ENCODE measurements around the gene CPA5.

CPA5 gene

DNA sequence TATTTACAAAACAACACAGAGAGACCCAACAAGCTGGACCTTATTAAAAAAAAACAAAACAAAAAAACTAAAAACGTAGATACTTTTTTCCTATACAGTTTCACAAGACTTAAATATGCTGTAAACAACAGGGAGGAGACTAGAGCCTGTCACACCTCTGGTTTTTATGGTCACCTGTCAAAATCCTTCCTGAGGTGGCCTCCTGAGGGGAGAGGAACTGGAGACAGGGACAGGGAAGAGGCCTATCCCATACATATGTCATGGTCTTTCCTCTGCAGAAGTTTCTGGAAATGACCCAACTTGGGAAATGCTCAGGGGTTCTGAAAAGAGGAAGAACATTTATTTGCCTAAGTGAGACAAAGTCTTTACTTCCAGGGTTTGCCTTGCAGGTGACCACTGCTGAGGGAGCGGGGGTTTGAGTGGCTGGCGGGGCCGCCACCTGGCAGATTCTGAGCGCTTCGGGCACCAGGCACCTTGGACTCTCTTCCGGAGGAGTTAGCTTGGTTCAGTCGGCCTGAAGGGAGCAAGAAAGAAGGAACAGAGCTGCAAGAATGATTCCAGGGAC, 54.0 kb downstream of the CPA5 start:
- no peak for DNase-seq

DNA sequence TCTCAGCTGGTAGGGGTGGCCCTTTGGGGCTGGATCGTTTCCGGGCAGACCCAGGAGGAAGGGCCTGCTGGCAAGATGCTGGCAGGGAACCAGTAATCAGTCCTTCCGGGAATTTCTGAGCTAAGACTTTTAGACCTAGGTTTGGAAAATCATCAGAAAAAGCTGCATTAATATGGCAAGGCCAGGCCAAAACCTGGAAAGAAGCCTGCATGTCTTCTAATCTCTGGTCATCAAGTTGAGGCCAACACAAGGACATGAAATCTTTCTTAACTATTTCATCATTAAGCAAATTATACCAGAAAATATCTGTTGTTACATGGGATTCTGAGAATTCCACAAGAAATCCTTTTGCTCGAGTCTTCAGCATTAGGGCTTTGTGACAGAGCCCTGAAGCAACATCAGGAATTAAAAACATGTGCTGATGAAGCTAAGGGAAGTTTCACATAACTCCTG, 55.5 kb downstream of the CPA5 start:
- DNase-seq = no peak

DNA sequence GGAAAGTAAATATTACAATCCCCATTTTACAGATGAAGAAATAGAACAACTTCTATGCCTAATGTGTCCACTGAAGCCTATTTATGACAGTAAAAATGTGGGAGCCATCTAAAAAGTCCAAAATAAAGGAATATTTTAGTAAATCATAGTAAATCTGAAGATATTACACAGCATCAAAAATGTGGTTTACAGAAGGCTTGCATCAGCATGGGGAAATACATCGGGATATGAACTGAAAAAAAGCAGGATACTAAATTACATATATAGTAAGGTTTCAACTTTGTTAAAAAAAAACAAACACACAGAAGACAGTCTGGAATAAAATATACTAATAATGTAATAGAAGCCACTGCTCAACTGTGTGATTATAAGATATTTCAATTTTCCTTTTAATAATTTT, 56.5 kb downstream of the CPA5 start:
- DNase-seq = no peak

DNA sequence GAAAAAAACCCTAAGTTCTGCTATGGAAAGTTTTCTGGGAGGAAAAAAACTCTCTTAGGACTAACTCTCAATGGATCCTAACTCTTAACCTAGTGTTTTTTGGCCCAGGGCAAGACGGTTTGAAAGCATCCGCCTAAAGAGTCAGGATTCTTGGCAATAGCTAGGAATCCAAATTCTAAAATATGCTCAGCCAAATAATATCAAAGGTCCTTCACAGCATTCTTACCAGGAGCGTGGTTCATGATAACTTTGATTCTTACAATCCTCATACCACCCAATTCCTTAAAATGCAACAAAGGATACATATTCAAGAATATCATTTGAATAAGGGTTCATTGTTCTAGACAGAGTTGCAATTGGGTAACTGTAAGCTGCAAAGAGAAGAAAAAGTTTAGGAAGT, 57.0 kb downstream of the CPA5 start:
- no peak for DNase-seq

DNA sequence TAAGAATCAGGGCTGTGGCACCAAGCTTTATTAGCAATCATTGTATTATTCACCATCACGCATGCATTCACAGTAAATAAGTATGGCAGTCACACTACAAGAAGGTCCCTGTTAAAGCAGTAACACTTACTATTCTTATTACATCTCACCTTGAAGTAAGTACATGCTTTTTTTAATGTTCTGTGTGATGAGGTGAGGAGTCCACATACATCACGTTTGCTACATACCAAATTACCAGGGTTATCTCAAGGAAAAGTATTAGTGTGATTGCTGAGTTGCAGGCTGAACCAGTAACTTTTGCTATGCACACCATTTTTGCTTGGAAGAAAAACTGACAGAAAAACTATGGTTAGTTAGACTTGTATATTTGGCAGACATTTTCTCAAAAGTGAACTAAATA, 60.4 kb downstream of the CPA5 start:
- no peak for DNase-seq

DNA sequence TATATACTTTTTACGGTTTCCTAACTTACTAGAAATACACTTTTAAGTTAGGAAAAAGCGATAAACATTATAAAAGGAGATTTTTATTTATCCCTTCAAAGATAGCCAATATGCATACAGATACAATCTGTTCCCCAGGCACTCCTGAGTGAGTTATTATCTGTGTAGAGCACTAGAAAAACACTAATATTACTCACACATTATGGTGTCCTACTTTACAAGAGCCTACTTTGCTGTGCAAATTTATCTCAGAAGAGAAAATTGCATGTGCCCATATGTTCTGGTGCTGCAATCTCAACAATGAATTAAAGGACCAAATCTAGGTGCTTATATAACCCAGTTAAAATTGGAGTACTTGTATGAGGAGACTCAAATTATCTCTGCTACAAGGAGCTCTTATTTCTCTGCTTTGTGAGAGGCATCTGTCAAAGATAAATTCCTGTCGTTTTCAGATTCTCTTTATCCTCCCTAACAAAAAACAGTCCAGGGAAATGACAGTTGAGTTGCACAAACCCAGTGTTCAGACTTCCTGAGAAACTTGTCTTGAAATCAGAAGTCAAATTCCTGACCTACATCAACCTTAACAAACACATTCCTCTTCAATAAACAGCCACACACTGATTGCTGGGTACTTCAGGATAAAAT, 64.6 kb downstream of the CPA5 start:
- DNase-seq = no peak

DNA sequence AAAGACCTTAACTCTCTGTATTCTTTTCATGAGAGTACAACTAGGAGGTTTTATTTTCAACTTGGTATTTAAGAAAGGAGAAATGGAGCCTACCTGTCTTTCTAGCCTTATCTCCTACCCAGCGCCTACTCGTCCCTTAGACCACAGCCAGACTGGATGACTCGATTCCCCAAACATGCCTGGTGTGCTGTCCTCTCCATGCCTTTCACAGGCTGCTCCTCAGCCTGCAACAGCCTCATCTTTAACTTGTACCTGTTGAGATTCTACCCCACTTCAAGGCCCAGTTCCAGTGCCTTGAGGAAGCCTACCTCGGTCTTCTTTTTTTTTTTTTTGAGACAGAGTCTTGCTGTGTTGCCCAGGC, 65.1 kb downstream of the CPA5 start:
- DNase-seq = no peak

DNA sequence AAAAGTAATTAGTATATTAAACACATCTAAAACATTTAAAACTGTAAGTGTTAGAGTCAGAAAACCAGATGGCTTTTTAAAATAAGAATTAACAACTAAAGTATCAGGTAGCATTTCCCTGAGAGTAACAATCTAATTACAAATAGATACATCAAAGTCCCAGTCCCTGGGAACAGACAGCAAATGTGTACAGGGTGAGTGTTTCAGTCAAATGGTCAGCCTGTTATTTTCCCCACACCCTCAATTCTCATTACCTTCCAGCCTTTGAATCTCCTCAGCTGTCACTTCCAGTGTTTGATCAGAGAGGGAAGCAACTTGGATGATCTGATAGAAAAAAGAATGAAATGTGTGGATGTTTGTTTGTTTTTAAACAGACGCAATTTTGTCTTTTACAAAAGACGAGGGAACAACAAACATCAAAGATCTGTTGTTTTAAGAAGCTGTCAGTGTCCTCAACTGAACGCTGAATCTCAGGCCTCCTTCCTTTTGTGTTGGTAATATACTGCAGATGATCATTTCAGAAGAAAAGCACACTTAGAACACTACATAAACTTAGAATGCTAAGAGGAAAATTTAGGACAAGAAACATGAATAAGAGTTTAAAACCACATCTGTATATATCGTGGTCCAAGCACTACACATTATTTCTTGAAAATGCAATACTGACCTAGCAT, 66.4 kb downstream of the CPA5 start:
- DNase-seq = no peak

DNA sequence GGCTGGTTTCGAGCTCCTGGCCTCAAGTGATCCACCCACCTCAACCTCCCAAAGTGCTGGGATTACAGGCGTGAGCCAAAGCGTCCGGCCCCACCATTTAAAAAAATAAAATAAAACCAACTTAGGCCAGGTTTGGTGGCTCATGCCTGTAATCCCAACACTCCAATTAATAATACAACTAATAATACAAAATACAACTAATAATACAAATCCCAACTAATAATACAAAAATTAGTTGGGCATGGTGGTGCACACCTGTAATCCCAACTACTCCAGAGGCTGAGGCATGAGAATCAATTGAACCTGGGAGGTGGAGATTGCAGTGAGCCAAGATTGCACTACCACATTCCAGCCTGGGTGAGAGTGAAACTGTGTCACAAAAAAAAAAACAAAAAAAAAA, 68.6 kb downstream of the CPA5 start:
- DNase-seq = no peak

DNA sequence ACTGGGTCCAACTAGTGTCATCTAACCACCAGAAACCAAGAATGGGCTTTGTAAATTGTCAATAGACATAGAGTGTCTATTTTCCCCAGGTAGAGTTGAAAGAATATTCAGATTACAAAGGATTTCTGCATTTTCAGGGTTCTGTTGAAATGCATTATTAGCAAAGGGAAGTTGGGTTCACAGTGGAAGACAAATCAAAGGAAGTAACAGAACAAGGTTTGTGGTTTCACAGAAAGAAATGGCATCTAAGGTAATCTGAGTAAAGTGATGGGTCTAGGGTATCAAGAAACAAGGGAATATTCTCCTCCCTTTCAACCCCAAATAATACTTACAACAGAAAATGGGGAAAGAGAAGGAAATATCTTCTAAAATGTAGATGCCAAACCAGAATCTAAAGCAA, 70.4 kb downstream of the CPA5 start:
- DNase-seq = peak; percentile 9

DNA sequence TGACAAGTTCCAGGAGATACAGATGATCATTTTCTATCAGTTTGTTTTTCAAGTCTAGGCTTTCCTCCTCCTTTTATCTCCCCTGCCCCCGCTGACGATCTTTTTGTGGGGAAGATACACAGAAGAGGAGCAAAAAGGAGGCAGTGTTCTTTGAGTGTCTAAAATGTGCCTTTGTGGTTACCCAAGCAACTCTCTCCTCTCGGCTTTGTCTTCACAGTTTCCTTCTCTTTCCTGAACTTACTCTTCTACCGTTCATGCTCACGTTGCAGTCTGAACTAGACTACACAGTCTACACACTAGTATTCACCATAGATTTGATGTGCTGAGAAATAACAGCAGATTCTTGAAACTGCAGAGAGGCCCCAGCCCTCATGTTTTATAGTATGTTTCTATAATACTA, 72.6 kb downstream of the CPA5 start:
- DNase-seq = no peak

DNA sequence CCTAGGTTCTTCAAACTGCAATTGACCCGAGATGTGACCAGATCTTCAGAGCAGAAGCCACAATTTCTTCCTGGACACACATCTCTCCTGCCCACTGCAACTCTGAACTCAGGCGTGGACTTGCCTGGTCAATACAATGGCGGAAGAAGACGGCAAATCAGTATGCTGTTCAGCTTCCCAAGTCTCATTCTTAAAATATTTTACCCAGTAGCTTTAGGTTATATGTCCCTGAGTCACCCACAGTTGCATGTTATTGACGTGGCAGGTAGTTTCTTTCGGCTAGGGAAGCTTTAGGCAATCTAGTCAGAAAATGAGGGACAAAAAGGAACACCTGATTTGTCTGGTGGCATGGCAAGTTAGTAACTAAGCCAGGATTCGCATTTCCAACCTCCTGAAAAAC, 73.7 kb downstream of the CPA5 start:
- no peak for DNase-seq
